Breast epithelium (tissue), 3 donors: Measurements from ENCODE around the gene CACNA1F.

ENCODE experiments used
- CTCF ChIP-seq, 3 donors: fragments of 450-650 bp; IDR thresholded peaks; one replicate each; pipeline ENCODE4 v1.5.1; 2016 to 2017; ENCODE audit warnings: antibody characterized with exemption in 3 of 3, mild to moderate bottlenecking in 3 of 3, moderate library complexity in 3 of 3
- POLR2A ChIP-seq: fragments of 450-650 bp; IDR thresholded peaks from one replicate; pipeline ENCODE4 v1.6.1; 2016; ENCODE audit warnings: antibody characterized with exemption, mild to moderate bottlenecking, moderate library complexity
- POLR2AphosphoS5 ChIP-seq, 3 donors: sonication (generic); formaldehyde crosslinking; IDR thresholded peaks; one replicate each; pipeline ENCODE4 v1.6.1; 2017; ENCODE audit warnings: antibody characterized with exemption in 3 of 3

GRCh38 chrX:49175435-49176274 lies 57.5 kb downstream of the CACNA1F start:
- TF ChIP-seq CTCF (IDR thresholded peaks at IDR 0.05): no peak
- no peak for TF ChIP-seq POLR2A
- no peak for TF ChIP-seq POLR2AphosphoS5 (IDR thresholded peaks at IDR 0.05)
